ENCODE data around the gene HEXD.
"Not testable (repeated sequence)": the region's sequence is repeated elsewhere in the genome, so short reads cannot be mapped to it uniquely, and the experiment has no call there.

HEXD gene

DNA sequence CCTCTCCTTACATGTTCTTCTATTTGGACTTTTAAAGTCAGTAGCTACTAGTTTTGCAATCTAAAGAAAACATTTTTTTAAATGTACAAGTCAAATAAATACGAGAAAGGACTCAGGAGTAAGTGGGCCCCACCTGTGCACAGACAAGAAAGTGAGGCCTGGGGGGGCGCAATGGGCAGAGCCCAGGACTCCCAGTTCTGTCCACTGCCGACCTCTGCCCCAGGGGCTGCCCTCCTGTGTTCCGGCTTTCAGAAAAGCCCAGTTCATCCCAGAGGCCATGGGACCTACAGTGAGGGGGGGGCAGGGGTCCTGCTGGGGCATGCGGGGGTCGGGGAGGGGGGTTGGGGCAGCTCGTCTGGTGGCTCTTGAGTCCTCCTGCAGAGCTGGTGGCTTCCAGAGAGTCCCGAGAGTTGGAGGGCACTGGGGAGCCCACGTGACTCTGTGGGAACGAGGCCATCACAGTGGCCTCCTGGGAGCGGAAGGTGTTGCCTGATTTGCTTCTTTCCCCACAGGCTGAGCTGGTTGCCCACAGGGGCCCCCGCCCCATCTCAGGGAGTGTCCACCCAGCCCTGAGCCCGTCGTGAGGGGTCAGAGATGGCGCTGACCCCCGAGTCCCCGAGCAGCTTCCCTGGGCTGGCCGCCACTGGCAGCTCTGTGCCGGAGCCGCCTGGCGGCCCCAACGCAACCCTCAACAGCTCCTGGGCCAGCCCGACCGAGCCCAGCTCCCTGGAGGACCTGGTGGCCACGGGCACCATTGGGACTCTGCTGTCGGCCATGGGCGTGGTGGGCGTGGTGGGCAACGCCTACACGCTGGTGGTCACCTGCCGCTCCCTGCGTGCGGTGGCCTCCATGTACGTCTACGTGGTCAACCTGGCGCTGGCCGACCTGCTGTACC is 44.2 kb upstream of the HEXD start:
- DNase-seq (ENCODE audit: low read depth), result no peak
- TF ChIP-seq, protein P1, sequence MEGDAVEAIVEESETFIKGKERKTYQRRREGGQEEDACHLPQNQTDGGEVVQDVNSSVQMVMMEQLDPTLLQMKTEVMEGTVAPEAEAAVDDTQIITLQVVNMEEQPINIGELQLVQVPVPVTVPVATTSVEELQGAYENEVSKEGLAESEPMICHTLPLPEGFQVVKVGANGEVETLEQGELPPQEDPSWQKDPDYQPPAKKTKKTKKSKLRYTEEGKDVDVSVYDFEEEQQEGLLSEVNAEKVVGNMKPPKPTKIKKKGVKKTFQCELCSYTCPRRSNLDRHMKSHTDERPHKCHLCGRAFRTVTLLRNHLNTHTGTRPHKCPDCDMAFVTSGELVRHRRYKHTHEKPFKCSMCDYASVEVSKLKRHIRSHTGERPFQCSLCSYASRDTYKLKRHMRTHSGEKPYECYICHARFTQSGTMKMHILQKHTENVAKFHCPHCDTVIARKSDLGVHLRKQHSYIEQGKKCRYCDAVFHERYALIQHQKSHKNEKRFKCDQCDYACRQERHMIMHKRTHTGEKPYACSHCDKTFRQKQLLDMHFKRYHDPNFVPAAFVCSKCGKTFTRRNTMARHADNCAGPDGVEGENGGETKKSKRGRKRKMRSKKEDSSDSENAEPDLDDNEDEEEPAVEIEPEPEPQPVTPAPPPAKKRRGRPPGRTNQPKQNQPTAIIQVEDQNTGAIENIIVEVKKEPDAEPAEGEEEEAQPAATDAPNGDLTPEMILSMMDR (conservative IDR thresholded peaks at IDR 0.05; ENCODE audit: control insufficient read depth, insufficient read depth, low read depth, low read length), result no peak
- no peak overlapping the region for H3K4me3 ChIP-seq (ENCODE audit: control insufficient read depth, low read depth, low read length)

DNA sequence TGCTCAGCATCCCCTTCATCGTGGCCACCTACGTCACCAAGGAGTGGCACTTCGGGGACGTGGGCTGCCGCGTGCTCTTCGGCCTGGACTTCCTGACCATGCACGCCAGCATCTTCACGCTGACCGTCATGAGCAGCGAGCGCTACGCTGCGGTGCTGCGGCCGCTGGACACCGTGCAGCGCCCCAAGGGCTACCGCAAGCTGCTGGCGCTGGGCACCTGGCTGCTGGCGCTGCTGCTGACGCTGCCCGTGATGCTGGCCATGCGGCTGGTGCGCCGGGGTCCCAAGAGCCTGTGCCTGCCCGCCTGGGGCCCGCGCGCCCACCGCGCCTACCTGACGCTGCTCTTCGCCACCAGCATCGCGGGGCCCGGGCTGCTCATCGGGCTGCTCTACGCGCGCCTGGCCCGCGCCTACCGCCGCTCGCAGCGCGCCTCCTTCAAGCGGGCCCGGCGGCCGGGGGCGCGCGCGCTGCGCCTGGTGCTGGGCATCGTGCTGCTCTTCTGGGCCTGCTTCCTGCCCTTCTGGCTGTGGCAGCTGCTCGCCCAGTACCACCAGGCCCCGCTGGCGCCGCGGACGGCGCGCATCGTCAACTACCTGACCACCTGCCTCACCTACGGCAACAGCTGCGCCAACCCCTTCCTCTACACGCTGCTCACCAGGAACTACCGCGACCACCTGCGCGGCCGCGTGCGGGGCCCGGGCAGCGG is 43.4 kb upstream of the HEXD start:
- TF ChIP-seq, protein P1 (conservative IDR thresholded peaks at IDR 0.05; ENCODE audit: control insufficient read depth, insufficient read depth, low read depth, low read length), result no peak
- DNase-seq (ENCODE audit: low read depth), result no peak
- no peak overlapping the region for H3K4me3 ChIP-seq (ENCODE audit: control insufficient read depth, low read depth, low read length)

DNA sequence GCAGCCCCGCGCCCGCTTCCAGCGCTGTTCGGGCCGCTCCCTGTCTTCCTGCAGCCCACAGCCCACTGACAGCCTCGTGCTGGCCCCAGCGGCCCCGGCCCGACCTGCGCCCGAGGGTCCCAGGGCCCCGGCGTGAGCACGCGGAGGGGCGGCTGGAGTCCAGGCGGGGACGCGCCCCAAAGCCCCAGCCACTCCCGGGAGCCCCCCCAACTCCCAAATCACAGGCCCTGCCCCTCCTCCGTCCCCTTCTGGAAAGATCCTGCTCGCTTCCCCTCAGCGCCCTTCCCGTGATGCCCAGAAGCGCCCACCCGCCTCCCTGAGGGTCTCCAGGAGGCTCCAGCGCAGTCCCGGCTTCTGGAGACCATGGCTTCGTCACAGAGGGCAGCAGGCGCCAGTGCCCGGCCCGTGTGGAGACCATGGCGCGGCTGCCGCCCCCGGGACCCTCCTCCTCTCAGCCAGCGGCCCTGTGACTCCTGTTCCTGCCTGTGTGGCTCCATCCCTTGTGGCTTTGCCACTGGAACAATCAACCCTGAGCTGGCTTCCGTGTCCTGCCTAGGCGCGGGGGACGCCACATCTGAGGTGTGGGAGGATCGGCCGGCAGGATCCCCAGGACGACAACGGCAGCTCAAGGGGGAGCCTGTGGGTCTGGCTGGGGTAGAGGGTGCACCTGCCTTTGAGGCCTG is 42.6 kb upstream of the HEXD start:
- H3K4me3 ChIP-seq (ENCODE audit: control insufficient read depth, low read depth, low read length), result no peak overlapping the region
- TF ChIP-seq, protein P1 (conservative IDR thresholded peaks at IDR 0.05; ENCODE audit: control insufficient read depth, insufficient read depth, low read depth, low read length), result no peak
- no peak for DNase-seq (ENCODE audit: low read depth)

DNA sequence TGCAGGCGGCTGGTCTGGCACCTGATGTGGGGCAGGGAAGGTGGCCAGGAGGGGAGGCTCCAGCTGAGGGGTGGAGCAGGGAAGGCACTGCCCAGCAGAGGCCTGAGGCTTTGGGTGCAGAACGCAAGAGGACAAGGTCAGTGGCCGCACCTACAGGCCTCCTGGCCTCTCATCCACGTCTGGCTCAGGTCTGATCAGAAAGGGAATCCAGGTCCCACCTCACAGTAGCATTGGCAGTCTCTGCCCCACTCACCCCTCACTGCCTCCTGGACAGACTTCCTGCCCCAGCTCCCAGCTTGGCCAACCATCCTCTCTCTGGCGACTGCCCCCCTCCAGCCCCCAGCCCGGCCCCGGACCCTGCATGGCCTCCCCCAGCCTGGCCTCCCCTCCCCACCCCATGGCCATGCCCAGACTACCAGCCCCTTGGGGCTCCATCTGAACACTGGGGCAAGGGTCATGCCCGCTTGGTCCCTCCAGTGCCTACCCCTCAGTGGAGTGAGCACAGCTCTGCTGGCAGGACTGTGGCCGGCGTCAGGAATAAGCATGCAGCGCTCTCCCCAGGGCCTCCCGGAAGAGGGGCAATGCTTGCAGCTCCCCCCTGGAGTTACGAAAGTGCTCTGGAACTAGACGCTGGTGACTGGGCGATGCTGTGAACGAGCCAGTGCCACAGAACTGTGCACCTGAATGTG is 42.0 kb upstream of the HEXD start:
- DNase-seq (ENCODE audit: low read depth), result no peak
- TF ChIP-seq, protein P1 (conservative IDR thresholded peaks at IDR 0.05; ENCODE audit: control insufficient read depth, insufficient read depth, low read depth, low read length), result no peak

DNA sequence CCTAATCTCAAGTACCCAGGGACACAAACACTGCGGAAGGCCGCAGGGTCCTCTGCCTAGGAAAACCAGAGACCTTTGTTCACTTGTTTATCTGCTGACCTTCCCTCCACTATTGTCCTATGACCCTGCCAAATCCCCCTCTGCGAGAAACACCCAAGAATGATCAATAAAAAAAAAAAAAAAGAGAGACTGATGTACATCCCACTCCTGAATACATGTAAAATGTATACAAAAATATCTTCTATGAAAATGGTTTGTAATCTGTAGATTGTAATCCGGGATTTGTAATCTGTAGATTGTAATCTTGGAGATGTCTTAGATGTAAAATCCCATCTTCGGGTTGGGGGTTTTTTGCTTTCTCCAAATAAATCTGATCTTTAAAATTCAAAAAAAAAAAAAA is 40.9 kb upstream of the HEXD start:
- H3K4me3 ChIP-seq (ENCODE audit: control insufficient read depth, low read depth, low read length); DNase-seq (ENCODE audit: low read depth): not testable (repeated sequence)

More for the DNA sequence above, 42.0 kb upstream of the HEXD start:
- H3K4me3 ChIP-seq (ENCODE audit: control insufficient read depth, low read depth, low read length), result no peak overlapping the region

DNA sequence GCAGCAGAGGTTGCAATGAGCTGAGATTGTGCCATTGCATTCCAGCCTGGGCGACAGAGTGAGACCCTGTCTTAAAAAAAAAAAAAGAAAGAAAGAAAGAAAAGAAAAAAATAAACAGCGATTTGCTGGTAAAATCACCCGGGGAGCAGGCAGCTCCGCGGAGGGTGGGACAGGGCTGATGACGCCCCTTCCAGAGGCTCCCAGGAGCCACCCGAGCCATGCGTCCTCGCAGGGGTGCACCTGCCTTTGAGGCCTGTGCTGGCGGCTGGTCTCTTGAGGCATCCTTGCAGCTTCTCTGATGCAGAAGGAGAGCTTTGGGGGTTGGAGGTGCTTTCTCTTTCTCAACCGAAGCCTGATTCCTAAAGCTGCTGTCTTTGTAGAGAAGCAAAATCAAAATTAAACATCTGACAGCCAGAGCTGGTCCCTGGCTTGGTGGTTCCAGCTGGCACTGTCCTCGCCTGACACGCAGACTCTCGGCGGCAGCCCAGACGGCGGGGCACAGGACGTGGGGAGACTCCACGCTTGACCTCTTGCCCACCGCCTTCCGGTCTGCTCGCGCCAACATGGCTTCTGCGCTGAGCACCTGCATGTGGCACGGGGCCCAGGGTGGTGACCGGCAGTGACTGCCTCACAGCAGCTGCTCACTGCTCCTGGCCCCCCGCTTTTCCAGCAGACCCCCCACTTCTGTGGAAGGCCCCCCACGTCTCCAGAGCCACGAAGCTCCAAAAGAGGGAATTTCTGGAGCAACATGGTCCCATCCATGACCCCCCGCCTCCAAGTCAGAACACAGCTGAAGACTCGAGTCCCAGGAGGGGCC is 40.0 kb upstream of the HEXD start:
- no peak for DNase-seq (ENCODE audit: low read depth)
- TF ChIP-seq, protein P1 (conservative IDR thresholded peaks at IDR 0.05; ENCODE audit: control insufficient read depth, insufficient read depth, low read depth, low read length), result no peak
- H3K4me3 ChIP-seq (ENCODE audit: control insufficient read depth, low read depth, low read length), result no peak overlapping the region

Data from fibroblast of mammary gland (primary cell).